Ishikawa (cell line): Measurements from ENCODE around the gene ZGPAT.
A peak's percentile ranks its signal among the peaks of the same experiment; 100 is the strongest.

Source experiments
- CEBPB ChIP-seq: IDR thresholded peaks from 2 replicates; pipeline ENCODE4 v1.6.1; 2012
- CREB1 ChIP-seq: IDR thresholded peaks from 2 replicates; pipeline ENCODE4 v1.6.1; 2012; ENCODE audit warnings: low read depth
- EGR1 ChIP-seq: IDR thresholded peaks from 2 replicates; pipeline ENCODE4 v1.6.1; 2012
- EP300 ChIP-seq: IDR thresholded peaks from 2 replicates; pipeline ENCODE4 v1.6.1; 2012; ENCODE audit warnings: borderline replicate concordance
- FOXM1 ChIP-seq: IDR thresholded peaks from 2 replicates; pipeline ENCODE4 v1.6.1; 2012; ENCODE audit warnings: low read depth, borderline replicate concordance
- MAX ChIP-seq: IDR thresholded peaks from 2 replicates; pipeline ENCODE4 v1.6.1; 2012
- NFIC ChIP-seq: IDR thresholded peaks from 2 replicates; pipeline ENCODE4 v1.6.1; 2012
- RAD21 ChIP-seq: IDR thresholded peaks from 2 replicates; pipeline ENCODE4 v1.6.1; 2012; ENCODE audit warnings: low read depth
- REST ChIP-seq: IDR thresholded peaks from 2 replicates; pipeline ENCODE4 v1.6.1; 2012; ENCODE audit warnings: low read depth, mild to moderate bottlenecking
- TAF1 ChIP-seq: IDR thresholded peaks from 2 replicates; pipeline ENCODE4 v1.6.1; 2012; ENCODE audit warnings: low read depth, mild to moderate bottlenecking
- TCF12 ChIP-seq: IDR thresholded peaks from 2 replicates; pipeline ENCODE4 v1.6.1; 2012; ENCODE audit warnings: low read depth
- TEAD4 ChIP-seq: IDR thresholded peaks from 2 replicates; pipeline ENCODE4 v1.6.1; 2012
- USF1 ChIP-seq: IDR thresholded peaks from 2 replicates; pipeline ENCODE4 v1.6.1; 2012
- YY1 ChIP-seq: IDR thresholded peaks from 2 replicates; pipeline ENCODE4 v1.6.1; 2012; ENCODE audit warnings: low read depth
- ZBTB7A ChIP-seq: IDR thresholded peaks from 2 replicates; pipeline ENCODE4 v1.6.1; 2012; ENCODE audit warnings: low read depth

The ZGPAT gene

GRCh38 chr20:63681609-63682142, 26.2 kb upstream of the ZGPAT start:
- TF ChIP-seq MAX (peak; percentile 32; the same call in 1 of the 2 replicates), NFIC (no peak)

- TF ChIP-seq CEBPB: peak; percentile 76; the same call in 1 of the 2 replicates
- TF ChIP-seq ZBTB7A: no peak; the same call in 1 of the 2 replicates
- peak; percentile 65 for TF ChIP-seq FOXM1
- no peak for TF ChIP-seq CREB1
- TF ChIP-seq TAF1: no peak
- TF ChIP-seq USF1: peak; percentile 50; the same call in 1 of the 2 replicates
- peak; percentile 61; the same call in 1 of the 2 replicates for TF ChIP-seq YY1
- TF ChIP-seq NFIC: peak; percentile 88
- peak; percentile 87 for TF ChIP-seq TCF12
- TF ChIP-seq EGR1: no peak; the same call in 1 of the 2 replicates
- TF ChIP-seq MAX: no peak; the same call in 1 of the 2 replicates
- peak; percentile 83 for TF ChIP-seq TEAD4
- peak; percentile 87 for TF ChIP-seq EP300
- peak; percentile 6; the same call in 1 of the 2 replicates for TF ChIP-seq REST
- TF ChIP-seq RAD21: no peak
These were observed 25.3 kb upstream of the ZGPAT start for GRCh38 chr20:63682384-63683139.

GRCh38 chr20:63685269-63686026, 22.4 kb upstream of the ZGPAT start:
- TF ChIP-seq CEBPB (no peak), TCF12 (no peak), TEAD4 (no peak), REST (no peak), NFIC (no peak), ZBTB7A (no peak), TAF1 (no peak), FOXM1 (no peak), CREB1 (no peak), EGR1 (no peak), YY1 (no peak), USF1 (no peak)

GRCh38 chr20:63686094-63686491, 21.7 kb upstream of the ZGPAT start:
- TF ChIP-seq TAF1 (no peak), NFIC (no peak), RAD21 (no peak), YY1 (no peak), EP300 (no peak), MAX (no peak), CEBPB (no peak), FOXM1 (no peak), ZBTB7A (no peak), CREB1 (no peak)

GRCh38 chr20:63686492-63687321, 21.1 kb upstream of the ZGPAT start:
- TF ChIP-seq ZBTB7A: no peak
- TF ChIP-seq EP300: no peak
- TF ChIP-seq YY1: no peak
- TF ChIP-seq NFIC: no peak
- TF ChIP-seq REST: no peak
- no peak for TF ChIP-seq CREB1
- no peak for TF ChIP-seq CEBPB
- no peak for TF ChIP-seq TAF1
- TF ChIP-seq TEAD4: no peak
- no peak for TF ChIP-seq EGR1
- no peak for TF ChIP-seq RAD21
- no peak for TF ChIP-seq USF1
